Measurements from ENCODE around the gene CYTH1. TPM values are rescaled to one million over a fixed set of nuclear protein-coding genes. Genes with fewer than 3 reads are reported as not detected.
"Not testable (repeated sequence)": the region's sequence is repeated elsewhere in the genome, so short reads cannot be mapped to it uniquely, and the experiment has no call there.

CYTH1 gene
- total RNA-seq, 2 experiments from 2014 or later, result 145 to 149 TPM

DNA sequence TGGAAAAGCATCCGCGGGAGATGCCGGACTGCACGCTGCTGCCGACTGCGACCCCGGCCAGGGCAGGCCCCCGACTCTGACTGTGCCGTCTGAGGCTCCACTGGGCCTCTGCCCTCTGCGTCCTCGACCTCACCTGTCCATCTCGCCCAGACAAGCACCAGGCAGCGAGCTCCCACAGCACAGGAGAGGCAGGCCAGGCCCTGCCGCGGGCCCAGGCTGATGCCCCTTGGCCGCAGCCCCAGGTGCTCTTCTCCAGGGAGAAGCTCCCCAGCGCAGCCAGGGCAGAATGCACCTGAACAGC, 106.8 kb downstream of the CYTH1 start:
- Mint-ChIP-seq H3K4me1 (ENCODE audit: low read depth) (no peaks in the 10 kb centered on the region), H3K36me3 (ENCODE audit: low read depth) (peaks cover 30% of the 10 kb centered on the region), H3K27ac (no peak overlapping the region), H3K4me3 (no peak overlapping the region), H3K27me3 (ENCODE audit: low read depth) (no peaks in the 10 kb centered on the region), H3K9me3 (no peaks in the 10 kb centered on the region)
- intact Hi-C loops (cut with micrococcal nuclease), result no loop called here
- CTCF ChIA-PET, result interaction anchor here (0.9 kb wide), 1 partner anchor 13 kb away, joined by 4 read pairs; no protein-coding TSS in a partner anchor
- DNase-seq, result no peak

DNA sequence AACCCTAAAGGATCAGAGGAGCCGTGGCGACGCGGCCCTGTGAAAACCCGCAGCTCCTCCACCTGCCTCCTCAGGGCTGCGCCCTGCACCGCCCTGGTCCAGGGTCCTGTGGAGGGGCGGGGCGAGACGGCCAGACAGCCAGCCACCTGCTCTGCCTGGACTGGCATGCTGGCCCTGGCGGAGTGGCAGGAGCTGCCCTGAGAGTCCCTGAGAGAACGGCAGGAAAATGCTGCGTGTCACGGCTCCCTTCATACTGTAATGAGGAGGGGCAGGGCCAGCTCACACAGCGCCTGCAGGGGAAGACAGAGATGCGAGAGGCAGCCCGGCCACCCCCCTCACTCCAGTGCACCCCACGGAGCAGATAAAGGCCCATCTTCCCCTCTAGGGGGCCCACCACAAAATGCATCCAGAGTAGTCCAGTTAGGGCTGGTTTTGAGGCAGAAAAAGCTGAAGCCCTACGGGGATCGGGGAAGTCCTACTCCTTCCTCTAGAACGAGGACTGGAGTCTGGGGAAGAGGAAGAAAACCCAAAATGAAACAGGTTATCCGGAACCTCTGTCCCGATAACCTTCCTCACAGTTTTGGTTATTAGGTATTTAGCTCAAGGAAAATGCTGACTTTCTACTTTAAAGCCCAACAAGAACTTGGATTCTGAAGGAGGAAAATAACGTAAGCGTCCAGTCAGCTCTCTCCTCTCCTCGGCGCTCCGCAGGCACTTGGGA, 107.3 kb downstream of the CYTH1 start:
- Mint-ChIP-seq H3K36me3 (ENCODE audit: low read depth) (peaks cover 27% of the 10 kb centered on the region), H3K4me1 (ENCODE audit: low read depth) (no peaks in the 10 kb centered on the region), H3K27ac (peak overlapping the region; percentile 59), H3K4me3 (no peak overlapping the region), H3K27me3 (ENCODE audit: low read depth) (no peaks in the 10 kb centered on the region), H3K9me3 (no peaks in the 10 kb centered on the region)
- intact Hi-C loops (cut with micrococcal nuclease), result no loop called here
- no peak for DNase-seq
- CTCF ChIA-PET, result interaction anchor here (0.9 kb wide), 1 partner anchor 14 kb away, joined by 4 read pairs; no protein-coding TSS in a partner anchor

DNA sequence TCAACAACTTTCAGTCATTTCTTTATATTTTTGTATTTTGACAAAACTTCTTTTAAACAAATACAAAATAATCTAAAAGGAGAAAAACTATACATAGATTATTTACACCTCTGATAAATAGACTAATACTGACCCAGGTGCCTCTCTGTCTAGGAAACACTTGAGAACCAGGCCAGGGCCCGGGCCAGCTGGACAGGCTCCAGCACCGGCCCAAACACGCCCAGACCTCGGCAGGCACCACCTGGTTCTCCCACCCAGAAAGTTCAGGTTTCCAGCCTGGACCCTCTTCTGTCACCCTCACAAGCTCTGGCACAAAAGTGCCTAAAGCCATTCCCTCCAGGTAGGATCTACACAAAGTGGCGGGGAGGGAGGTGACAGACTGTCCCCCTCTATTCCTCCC, 107.9 kb downstream of the CYTH1 start:
- Mint-ChIP-seq H3K4me3 (no peak overlapping the region), H3K27me3 (ENCODE audit: low read depth) (no peaks in the 10 kb centered on the region), H3K4me1 (ENCODE audit: low read depth) (no peaks in the 10 kb centered on the region), H3K27ac (peak overlapping the region; percentile 59), H3K9me3 (no peaks in the 10 kb centered on the region), H3K36me3 (ENCODE audit: low read depth) (peaks cover 25% of the 10 kb centered on the region)
- intact Hi-C loops (cut with micrococcal nuclease), result no loop called here
- CTCF ChIA-PET, result no interaction called here
- no peak for DNase-seq

DNA sequence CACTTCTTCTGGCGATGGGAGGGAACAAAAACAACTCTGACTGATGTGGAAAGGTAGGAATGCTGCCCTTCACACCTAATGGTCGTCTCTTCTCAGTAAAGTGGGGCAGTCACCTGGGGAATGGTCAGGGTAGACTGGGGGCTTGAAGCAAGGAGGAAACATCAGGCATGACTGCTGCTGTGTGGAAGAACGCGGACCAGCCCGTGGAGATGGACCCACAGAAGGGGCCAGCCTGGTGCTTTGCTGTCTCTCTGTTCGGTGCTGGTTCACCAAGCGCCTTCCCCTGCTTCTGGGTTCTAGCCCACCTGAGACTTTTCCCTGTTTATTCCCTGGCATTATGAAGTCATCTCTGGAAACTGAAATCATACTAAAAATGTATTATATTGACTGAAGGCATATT, 108.7 kb downstream of the CYTH1 start:
- Mint-ChIP-seq H3K36me3 (ENCODE audit: low read depth) (peaks cover 19% of the 10 kb centered on the region), H3K27me3 (ENCODE audit: low read depth) (no peaks in the 10 kb centered on the region), H3K4me1 (ENCODE audit: low read depth) (no peaks in the 10 kb centered on the region), H3K27ac (peak overlapping the region; percentile 2), H3K4me3 (no peak overlapping the region), H3K9me3 (no peaks in the 10 kb centered on the region)
- no peak for DNase-seq
- intact Hi-C loops (cut with micrococcal nuclease), result no loop called here
- CTCF ChIA-PET, result no interaction called here

DNA sequence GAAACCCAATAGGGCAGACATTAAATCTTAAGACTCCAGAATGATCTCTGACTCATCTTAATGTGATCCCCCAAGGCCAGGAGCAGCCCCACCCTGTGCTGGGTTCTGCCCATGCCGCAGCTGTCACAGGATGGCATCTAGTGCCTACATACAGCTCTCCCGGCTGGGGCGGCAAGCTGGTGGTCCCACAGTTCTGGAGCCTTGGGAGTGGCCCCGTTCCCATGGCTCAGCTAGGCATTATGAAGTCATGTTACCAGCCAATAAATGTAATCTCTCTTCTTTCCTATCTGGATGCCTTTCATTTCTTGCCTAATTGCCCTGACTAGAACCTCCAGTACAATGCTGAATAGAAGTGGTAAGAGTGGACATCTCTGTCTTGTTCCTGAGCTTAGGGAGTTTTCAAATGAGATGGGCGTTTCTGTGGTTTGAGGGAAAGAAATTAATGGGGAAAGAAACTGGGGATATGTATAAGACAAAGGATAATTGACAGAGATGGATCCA, 109.2 kb downstream of the CYTH1 start:
- Mint-ChIP-seq H3K36me3 (ENCODE audit: low read depth) (peaks cover 16% of the 10 kb centered on the region), H3K4me3 (no peak overlapping the region), H3K27ac (peak overlapping the region; percentile 2), H3K27me3 (ENCODE audit: low read depth) (no peaks in the 10 kb centered on the region), H3K9me3 (no peaks in the 10 kb centered on the region), H3K4me1 (ENCODE audit: low read depth) (no peaks in the 10 kb centered on the region)
- intact Hi-C loops (cut with micrococcal nuclease), result no loop called here
- CTCF ChIA-PET, result no interaction called here
- no peak for DNase-seq

DNA sequence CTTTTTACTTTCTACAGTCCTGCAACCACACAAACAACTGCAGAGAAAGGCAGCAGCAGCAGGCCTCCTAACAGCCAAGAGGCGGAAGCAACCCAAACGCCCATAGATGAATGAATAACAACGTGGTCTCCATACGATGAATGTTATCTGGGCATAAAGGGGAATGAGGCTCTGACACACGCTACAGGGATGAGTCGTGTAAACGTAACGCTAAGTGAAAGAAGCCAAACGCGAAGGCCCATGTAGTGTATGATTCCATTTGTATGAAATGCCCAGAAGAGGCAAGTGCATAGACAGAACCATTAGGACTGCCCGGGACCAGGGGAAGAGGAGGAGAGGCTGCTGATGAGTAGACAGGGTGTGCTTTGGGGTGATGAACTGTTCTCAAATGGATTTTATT, 110.1 kb downstream of the CYTH1 start:
- H3K27me3 Mint-ChIP-seq (ENCODE audit: low read depth), result no peaks in the 10 kb centered on the region
- peaks cover 3% of the 10 kb centered on the region for H3K4me1 Mint-ChIP-seq (ENCODE audit: low read depth)
- peaks cover 18% of the 10 kb centered on the region for H3K36me3 Mint-ChIP-seq (ENCODE audit: low read depth)
- no peak for DNase-seq
- intact Hi-C loops (cut with micrococcal nuclease), result no loop called here
- peak overlapping the region; percentile 1 for H3K27ac Mint-ChIP-seq
- no peaks in the 10 kb centered on the region for H3K9me3 Mint-ChIP-seq
- H3K4me3 Mint-ChIP-seq, result no peak overlapping the region
- CTCF ChIA-PET, result no interaction called here

DNA sequence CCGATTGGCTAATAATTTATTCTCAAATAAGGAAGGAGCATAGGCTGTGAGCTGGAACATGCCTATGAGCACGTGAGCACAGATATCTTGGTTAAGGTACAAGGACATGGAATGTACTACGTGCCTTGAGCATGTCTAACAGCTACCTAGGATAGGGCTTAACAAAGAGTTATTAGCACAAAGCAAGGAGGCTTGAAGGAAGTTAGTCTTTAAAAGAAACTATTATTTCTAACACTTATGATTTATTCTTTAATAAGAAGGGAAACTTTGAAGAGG, 110.4 kb downstream of the CYTH1 start:
- H3K4me1 Mint-ChIP-seq (ENCODE audit: low read depth); H3K27me3 Mint-ChIP-seq (ENCODE audit: low read depth); intact Hi-C loops (cut with micrococcal nuclease); H3K27ac Mint-ChIP-seq; CTCF ChIA-PET; H3K9me3 Mint-ChIP-seq; DNase-seq; H3K4me3 Mint-ChIP-seq: not testable (repeated sequence)
- H3K36me3 Mint-ChIP-seq (ENCODE audit: low read depth), result peaks cover 17% of the 10 kb centered on the region

DNA sequence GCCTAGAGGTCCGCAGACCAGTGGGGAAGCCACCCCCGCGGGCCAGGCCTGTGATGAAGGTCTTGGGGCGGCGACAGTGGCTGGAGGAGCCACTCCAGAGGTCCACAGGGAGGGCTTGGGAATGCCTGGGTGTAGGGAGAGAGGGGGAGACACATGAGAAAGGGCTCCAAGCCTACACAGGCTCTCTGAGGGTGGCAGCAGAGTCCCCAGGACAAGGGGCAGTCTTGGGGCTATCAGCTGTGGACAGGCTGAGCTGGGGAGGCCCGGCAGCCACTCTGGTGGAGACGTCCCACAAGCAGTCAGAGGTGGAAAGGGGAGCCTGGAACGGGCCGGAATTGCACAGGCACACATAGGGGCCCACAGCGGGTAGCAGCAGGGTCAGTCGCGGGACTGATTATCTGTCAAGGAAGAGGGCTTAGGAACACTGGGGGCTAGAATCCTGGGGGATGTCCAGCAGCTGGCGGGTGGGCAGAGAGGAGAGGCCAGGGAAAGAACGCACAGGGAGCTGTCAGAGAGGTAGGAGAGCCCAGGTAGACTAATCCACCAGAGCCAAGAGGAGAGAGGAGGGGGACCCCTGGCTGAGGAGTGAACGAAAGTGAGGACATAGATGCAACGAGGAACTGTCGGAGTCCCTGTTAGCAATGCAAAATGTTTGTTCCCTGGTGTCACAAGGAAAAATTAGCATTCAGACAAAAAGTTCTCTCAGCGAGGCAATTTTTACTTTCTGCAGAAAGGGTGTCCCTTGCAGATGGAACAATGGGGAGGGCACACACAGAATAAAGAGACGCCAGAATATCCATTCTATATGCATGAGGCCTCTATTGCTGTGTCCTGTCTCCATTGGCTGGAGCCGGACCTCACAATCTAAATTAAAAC, 111.0 kb downstream of the CYTH1 start:
- Mint-ChIP-seq H3K4me1 (ENCODE audit: low read depth) (peaks cover 12% of the 10 kb centered on the region), H3K27me3 (ENCODE audit: low read depth) (no peaks in the 10 kb centered on the region), H3K36me3 (ENCODE audit: low read depth) (peaks cover 18% of the 10 kb centered on the region), H3K27ac (peak overlapping the region; percentile 56), H3K4me3 (no peak overlapping the region), H3K9me3 (no peaks in the 10 kb centered on the region)
- CTCF ChIA-PET, result no interaction called here
- intact Hi-C loops (cut with micrococcal nuclease), result no loop called here
- DNase-seq, result no peak

DNA sequence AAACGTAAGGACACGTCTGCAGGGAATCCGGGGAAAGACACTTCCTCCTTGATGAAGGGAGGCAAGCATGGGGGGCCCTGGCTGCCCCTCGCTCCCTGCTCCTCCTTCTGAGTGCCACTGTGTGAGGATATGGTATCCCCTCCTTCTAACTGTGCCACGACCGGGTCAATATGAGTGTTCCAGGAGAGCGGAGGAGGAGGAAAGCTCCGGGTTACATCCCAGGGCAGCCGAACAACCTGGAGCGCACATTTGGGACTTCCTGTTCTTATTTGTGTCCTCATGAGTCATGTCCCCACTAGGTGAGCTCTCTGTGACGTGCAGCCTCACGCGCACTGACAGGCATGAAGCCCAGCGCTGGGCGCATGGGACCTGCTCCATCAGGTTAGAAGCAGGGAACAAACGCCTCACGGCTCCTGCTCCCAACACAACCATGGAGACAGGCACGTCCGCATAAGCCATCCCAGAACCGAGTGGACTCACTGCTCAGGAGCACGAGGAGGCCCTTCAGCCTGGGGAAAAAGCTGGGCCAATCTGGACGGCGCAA, 112.0 kb downstream of the CYTH1 start:
- Mint-ChIP-seq H3K27ac (peak overlapping the region; percentile 56), H3K36me3 (ENCODE audit: low read depth) (peaks cover 13% of the 10 kb centered on the region), H3K4me1 (ENCODE audit: low read depth) (peaks cover 21% of the 10 kb centered on the region), H3K9me3 (no peaks in the 10 kb centered on the region), H3K4me3 (no peak overlapping the region), H3K27me3 (ENCODE audit: low read depth) (no peaks in the 10 kb centered on the region)
- CTCF ChIA-PET, result no interaction called here
- no peak for DNase-seq
- intact Hi-C loops (cut with micrococcal nuclease), result loop anchor here (5.0 kb wide), 2 partner anchors 77 to 78 kb away; no protein-coding TSS in a partner anchor

DNA sequence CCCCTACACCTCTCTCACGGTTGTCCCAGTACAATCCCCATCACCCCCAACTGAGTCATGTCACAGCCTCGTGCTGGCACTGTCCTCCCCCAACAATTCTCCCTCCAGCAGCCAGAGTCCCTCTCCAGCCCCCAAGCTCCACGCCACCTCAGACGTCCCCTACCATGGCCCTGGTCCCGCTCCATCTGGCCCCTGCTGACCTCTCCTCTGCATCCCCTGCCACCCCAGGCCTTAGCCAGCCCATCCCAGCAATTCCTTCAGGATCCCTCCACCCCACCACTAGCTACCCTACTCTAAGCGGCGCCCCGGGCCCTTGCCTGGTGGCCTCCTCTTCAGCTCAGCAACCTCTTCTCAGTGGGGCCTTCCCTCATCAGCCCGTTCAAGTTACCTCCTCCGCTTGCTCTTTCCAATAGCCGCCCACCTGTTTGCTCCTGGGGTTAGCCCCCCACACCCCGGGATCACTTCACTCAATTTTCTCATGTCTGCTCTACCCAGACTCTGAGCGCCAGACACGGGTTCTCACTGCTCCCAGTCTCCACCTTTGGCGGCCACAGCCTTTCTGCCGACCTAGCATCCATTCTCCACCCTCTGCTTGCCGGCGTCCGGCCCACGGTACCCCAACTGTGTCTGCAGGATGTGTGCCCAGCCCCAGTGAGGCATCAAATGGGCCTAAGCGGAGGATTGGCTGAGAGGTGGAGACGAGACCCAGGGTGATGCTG, 112.7 kb downstream of the CYTH1 start:
- Mint-ChIP-seq H3K4me1 (ENCODE audit: low read depth) (peaks cover 21% of the 10 kb centered on the region), H3K27ac (no peak overlapping the region), H3K36me3 (ENCODE audit: low read depth) (peaks cover 13% of the 10 kb centered on the region), H3K27me3 (ENCODE audit: low read depth) (no peaks in the 10 kb centered on the region), H3K9me3 (no peaks in the 10 kb centered on the region), H3K4me3 (no peak overlapping the region)
- CTCF ChIA-PET, result no interaction called here
- no peak for DNase-seq
- intact Hi-C loops (cut with micrococcal nuclease), result loop anchor here (5.0 kb wide), 2 partner anchors 77 to 78 kb away; no protein-coding TSS in a partner anchor

DNA sequence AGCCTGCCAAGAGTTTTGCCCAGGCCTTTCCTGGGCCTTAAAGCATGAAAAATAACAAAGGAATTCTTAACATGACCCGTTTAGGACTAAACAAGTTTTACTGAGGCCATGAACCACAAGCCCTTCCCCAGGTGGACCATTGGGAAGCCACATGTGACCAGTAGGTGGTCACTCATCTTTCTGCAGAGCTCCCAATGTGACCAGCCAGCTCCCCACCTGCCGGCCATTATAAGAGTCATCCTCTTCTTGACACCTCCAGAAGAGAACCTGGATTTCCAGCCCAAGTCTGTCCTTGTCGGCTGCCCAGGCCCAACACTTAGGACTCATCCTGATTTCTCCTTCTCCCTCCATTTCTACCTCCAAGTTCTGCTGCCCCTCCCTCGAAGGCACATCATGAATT, 113.2 kb downstream of the CYTH1 start:
- peaks cover 11% of the 10 kb centered on the region for H3K36me3 Mint-ChIP-seq (ENCODE audit: low read depth)
- H3K9me3 Mint-ChIP-seq, result no peaks in the 10 kb centered on the region
- H3K27me3 Mint-ChIP-seq (ENCODE audit: low read depth), result no peaks in the 10 kb centered on the region
- CTCF ChIA-PET, result no interaction called here
- intact Hi-C loops (cut with micrococcal nuclease), result loop anchor here (5.0 kb wide), 2 partner anchors 77 to 78 kb away; no protein-coding TSS in a partner anchor
- peaks cover 21% of the 10 kb centered on the region for H3K4me1 Mint-ChIP-seq (ENCODE audit: low read depth)
- no peak overlapping the region for H3K4me3 Mint-ChIP-seq
- no peak for DNase-seq
- H3K27ac Mint-ChIP-seq, result no peak overlapping the region

All from activated naive CD4-positive, alpha-beta T cell treated with anti-CD3 and anti-CD28 coated beads for 36 hours (primary cell).